ENCODE results near the gene SYNJ2. TPM values are rescaled to one million over a fixed set of nuclear protein-coding genes. Genes with fewer than 3 reads are reported as not detected.

The SYNJ2 gene
- total and polyA plus RNA-seq, 2 experiments from 2014 or later: 2.8 to 5.6 TPM

DNA sequence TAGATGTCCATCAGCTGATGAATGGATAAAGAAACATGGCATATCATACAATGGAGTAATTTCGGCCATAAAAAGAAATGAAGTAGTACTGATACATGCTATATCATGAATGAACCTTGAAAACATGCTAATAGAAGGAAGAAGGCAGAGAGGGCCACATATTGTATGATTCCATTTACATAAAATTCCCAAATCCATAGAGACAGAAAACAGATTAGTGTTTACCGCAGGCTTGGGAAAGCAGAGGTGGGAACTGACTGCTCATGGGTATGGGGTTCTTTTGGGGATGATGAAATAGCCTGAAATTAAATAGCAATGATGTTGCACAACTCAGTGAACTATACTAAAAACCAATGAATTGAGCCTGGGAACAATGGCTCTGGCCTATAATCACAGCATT, 128.1 kb downstream of the SYNJ2 start:
- Mint-ChIP-seq H3K27ac (no peak overlapping the region; the same call in 1 of the 2 replicates), H3K4me1 (no peaks in the 10 kb centered on the region), H3K9me3 (no peaks in the 10 kb centered on the region), H3K4me3 (no peak overlapping the region), H3K36me3 (ENCODE audit: low read depth) (peaks cover 7% of the 10 kb centered on the region; the same call in 2 of the 3 replicates), H3K27me3 (ENCODE audit: insufficient read depth, low read depth, poor library complexity) (no peaks in the 10 kb centered on the region)
- Histone ChIP-seq H3K4me1 (ENCODE audit: insufficient read depth) (no peaks in the 10 kb centered on the region), H3K4me2 (no peak overlapping the region), H3K27ac (ENCODE audit: low read depth) (no peak overlapping the region; the same call in 1 of the 2 replicates), H3K36me3 (ENCODE audit: insufficient read depth) (no peaks in the 10 kb centered on the region), H3F3A (replicated peaks; ENCODE audit: low read depth) (no peaks in the 10 kb centered on the region), H3K79me2 (replicated peaks; ENCODE audit: insufficient read depth) (no peaks in the 10 kb centered on the region), H3K27me3 (ENCODE audit: insufficient read depth) (no peaks in the 10 kb centered on the region), H3K4me3 (no peak overlapping the region), H4K20me1 (replicated peaks; ENCODE audit: insufficient read depth) (no peaks in the 10 kb centered on the region), H3K9me2 (ENCODE audit: insufficient read depth) (no peaks in the 10 kb centered on the region), H2AFZ (no peak overlapping the region)
- DNase-seq (ENCODE audit: low spot score): no peak
- no peak for ATAC-seq
- TF ChIP-seq, protein P1, sequence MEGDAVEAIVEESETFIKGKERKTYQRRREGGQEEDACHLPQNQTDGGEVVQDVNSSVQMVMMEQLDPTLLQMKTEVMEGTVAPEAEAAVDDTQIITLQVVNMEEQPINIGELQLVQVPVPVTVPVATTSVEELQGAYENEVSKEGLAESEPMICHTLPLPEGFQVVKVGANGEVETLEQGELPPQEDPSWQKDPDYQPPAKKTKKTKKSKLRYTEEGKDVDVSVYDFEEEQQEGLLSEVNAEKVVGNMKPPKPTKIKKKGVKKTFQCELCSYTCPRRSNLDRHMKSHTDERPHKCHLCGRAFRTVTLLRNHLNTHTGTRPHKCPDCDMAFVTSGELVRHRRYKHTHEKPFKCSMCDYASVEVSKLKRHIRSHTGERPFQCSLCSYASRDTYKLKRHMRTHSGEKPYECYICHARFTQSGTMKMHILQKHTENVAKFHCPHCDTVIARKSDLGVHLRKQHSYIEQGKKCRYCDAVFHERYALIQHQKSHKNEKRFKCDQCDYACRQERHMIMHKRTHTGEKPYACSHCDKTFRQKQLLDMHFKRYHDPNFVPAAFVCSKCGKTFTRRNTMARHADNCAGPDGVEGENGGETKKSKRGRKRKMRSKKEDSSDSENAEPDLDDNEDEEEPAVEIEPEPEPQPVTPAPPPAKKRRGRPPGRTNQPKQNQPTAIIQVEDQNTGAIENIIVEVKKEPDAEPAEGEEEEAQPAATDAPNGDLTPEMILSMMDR (conservative IDR thresholded peaks at IDR 0.05; ENCODE audit: low read depth in 2 of 2): no peak
- no peak for TF ChIP-seq EZH2phosphoT487 (IDR thresholded peaks at IDR 0.05; ENCODE audit: unreplicated experiment)
- TF ChIP-seq POLR2AphosphoS5 (IDR thresholded peaks at IDR 0.05; ENCODE audit: low read depth): no peak
- TF ChIP-seq, protein P2, sequence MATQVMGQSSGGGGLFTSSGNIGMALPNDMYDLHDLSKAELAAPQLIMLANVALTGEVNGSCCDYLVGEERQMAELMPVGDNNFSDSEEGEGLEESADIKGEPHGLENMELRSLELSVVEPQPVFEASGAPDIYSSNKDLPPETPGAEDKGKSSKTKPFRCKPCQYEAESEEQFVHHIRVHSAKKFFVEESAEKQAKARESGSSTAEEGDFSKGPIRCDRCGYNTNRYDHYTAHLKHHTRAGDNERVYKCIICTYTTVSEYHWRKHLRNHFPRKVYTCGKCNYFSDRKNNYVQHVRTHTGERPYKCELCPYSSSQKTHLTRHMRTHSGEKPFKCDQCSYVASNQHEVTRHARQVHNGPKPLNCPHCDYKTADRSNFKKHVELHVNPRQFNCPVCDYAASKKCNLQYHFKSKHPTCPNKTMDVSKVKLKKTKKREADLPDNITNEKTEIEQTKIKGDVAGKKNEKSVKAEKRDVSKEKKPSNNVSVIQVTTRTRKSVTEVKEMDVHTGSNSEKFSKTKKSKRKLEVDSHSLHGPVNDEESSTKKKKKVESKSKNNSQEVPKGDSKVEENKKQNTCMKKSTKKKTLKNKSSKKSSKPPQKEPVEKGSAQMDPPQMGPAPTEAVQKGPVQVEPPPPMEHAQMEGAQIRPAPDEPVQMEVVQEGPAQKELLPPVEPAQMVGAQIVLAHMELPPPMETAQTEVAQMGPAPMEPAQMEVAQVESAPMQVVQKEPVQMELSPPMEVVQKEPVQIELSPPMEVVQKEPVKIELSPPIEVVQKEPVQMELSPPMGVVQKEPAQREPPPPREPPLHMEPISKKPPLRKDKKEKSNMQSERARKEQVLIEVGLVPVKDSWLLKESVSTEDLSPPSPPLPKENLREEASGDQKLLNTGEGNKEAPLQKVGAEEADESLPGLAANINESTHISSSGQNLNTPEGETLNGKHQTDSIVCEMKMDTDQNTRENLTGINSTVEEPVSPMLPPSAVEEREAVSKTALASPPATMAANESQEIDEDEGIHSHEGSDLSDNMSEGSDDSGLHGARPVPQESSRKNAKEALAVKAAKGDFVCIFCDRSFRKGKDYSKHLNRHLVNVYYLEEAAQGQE (IDR thresholded peaks at IDR 0.05; ENCODE audit: unreplicated experiment): no peak
- no peak for TF ChIP-seq CREB1 (CRISPR knock-in tag; IDR thresholded peaks at IDR 0.05; ENCODE audit: low read depth)
- TF ChIP-seq, protein P3, sequence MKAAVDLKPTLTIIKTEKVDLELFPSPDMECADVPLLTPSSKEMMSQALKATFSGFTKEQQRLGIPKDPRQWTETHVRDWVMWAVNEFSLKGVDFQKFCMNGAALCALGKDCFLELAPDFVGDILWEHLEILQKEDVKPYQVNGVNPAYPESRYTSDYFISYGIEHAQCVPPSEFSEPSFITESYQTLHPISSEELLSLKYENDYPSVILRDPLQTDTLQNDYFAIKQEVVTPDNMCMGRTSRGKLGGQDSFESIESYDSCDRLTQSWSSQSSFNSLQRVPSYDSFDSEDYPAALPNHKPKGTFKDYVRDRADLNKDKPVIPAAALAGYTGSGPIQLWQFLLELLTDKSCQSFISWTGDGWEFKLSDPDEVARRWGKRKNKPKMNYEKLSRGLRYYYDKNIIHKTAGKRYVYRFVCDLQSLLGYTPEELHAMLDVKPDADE (IDR thresholded peaks at IDR 0.05): no peak
- no peak for TF ChIP-seq NANOG (IDR thresholded peaks at IDR 0.05; ENCODE audit: borderline replicate concordance)
- no peak for TF ChIP-seq EZH2 (IDR thresholded peaks at IDR 0.05; ENCODE audit: low read depth, unreplicated experiment)
- TF ChIP-seq ZNF331 (CRISPR knock-in tag; IDR thresholded peaks at IDR 0.05; ENCODE audit: low read depth): no peak
- TF ChIP-seq STAT1 (IDR thresholded peaks at IDR 0.05; ENCODE audit: unreplicated experiment): no peak
- TF ChIP-seq, protein P4, sequence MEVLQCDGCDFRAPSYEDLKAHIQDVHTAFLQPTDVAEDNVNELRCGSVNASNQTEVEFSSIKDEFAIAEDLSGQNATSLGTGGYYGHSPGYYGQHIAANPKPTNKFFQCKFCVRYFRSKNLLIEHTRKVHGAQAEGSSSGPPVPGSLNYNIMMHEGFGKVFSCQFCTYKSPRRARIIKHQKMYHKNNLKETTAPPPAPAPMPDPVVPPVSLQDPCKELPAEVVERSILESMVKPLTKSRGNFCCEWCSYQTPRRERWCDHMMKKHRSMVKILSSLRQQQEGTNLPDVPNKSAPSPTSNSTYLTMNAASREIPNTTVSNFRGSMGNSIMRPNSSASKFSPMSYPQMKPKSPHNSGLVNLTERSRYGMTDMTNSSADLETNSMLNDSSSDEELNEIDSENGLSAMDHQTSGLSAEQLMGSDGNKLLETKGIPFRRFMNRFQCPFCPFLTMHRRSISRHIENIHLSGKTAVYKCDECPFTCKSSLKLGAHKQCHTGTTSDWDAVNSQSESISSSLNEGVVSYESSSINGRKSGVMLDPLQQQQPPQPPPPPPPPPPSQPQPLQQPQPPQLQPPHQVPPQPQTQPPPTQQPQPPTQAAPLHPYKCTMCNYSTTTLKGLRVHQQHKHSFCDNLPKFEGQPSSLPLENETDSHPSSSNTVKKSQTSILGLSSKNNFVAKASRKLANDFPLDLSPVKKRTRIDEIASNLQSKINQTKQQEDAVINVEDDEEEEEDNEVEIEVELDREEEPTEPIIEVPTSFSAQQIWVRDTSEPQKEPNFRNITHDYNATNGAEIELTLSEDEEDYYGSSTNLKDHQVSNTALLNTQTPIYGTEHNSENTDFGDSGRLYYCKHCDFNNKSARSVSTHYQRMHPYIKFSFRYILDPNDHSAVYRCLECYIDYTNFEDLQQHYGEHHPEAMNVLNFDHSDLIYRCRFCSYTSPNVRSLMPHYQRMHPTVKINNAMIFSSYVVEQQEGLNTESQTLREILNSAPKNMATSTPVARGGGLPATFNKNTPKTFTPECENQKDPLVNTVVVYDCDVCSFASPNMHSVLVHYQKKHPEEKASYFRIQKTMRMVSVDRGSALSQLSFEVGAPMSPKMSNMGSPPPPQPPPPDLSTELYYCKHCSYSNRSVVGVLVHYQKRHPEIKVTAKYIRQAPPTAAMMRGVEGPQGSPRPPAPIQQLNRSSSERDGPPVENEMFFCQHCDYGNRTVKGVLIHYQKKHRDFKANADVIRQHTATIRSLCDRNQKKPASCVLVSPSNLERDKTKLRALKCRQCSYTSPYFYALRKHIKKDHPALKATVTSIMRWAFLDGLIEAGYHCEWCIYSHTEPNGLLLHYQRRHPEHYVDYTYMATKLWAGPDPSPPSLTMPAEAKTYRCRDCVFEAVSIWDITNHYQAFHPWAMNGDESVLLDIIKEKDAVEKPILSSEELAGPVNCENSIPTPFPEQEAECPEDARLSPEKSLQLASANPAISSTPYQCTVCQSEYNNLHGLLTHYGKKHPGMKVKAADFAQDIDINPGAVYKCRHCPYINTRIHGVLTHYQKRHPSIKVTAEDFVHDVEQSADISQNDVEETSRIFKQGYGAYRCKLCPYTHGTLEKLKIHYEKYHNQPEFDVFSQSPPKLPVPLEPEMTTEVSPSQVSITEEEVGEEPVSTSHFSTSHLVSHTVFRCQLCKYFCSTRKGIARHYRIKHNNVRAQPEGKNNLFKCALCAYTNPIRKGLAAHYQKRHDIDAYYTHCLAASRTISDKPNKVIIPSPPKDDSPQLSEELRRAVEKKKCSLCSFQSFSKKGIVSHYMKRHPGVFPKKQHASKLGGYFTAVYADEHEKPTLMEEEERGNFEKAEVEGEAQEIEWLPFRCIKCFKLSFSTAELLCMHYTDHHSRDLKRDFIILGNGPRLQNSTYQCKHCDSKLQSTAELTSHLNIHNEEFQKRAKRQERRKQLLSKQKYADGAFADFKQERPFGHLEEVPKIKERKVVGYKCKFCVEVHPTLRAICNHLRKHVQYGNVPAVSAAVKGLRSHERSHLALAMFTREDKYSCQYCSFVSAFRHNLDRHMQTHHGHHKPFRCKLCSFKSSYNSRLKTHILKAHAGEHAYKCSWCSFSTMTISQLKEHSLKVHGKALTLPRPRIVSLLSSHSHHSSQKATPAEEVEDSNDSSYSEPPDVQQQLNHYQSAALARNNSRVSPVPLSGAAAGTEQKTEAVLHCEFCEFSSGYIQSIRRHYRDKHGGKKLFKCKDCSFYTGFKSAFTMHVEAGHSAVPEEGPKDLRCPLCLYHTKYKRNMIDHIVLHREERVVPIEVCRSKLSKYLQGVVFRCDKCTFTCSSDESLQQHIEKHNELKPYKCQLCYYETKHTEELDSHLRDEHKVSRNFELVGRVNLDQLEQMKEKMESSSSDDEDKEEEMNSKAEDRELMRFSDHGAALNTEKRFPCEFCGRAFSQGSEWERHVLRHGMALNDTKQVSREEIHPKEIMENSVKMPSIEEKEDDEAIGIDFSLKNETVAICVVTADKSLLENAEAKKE (CRISPR knock-in tag; IDR thresholded peaks at IDR 0.05): no peak
- TF ChIP-seq ZNF114 (CRISPR knock-in tag; IDR thresholded peaks at IDR 0.05): no peak
- TF ChIP-seq JUNB (IDR thresholded peaks at IDR 0.05; ENCODE audit: unreplicated experiment): no peak

All from GM23338 (cell line).